Testis (tissue), 3 donors: ENCODE measurements around the gene DCLRE1A. TPM values are rescaled to one million over a fixed set of nuclear protein-coding genes. Genes with fewer than 3 reads are reported as not detected.

Experiments used
- DNase-seq: peaks from one replicate; pipeline ENCODE4 v3.0.0-alpha.2; 2019
- H3K27ac ChIP-seq, 2 donors: fragments of 200-600 bp; sonication (generic); one replicate each; pipeline ENCODE4 v1.5.1; 2019
- H3K27me3 ChIP-seq: fragments of 200-600 bp; sonication (generic); one replicate; pipeline ENCODE4 v1.5.1; 2019
- H3K36me3 ChIP-seq: fragments of 200-600 bp; sonication (generic); one replicate; pipeline ENCODE4 v1.5.1; 2017; ENCODE audit warnings: low read depth; ENCODE audit errors: missing control alignments
- H3K4me1 ChIP-seq: fragments of 200-600 bp; sonication (generic); one replicate; pipeline ENCODE4 v1.5.1; 2019
- H3K4me3 ChIP-seq, 2 donors: fragments of 200-600 bp; sonication (generic); one replicate each; pipeline ENCODE4 v1.5.1; 2017 to 2019
- H3K9me3 ChIP-seq: fragments of 200-600 bp; sonication (generic); one replicate; pipeline ENCODE4 v1.5.1; 2017
- CTCF ChIP-seq, 3 experiments: fragments of 450-650 bp in 2 of 3; fragments of 200-600 bp in 1 of 3; sonication (generic) in 1 of 3; IDR thresholded peaks; one replicate each; pipeline ENCODE4 v1.5.1; 2016 to 2019; ENCODE audit warnings: antibody characterized with exemption in 3 of 3, mild to moderate bottlenecking in 2 of 3, moderate library complexity in 1 of 3
- POLR2A ChIP-seq: fragments of 450-650 bp; IDR thresholded peaks from one replicate; pipeline ENCODE4 v1.6.1; 2017; ENCODE audit warnings: antibody characterized with exemption, mild to moderate bottlenecking, moderate library complexity
- WGBS, 2 donors: methylation state at CpG; one replicate each; pipeline ENCODE4 v1.1.5; 2018; 5-methylcytosine and 5-hydroxymethylcytosine counted together
- intact Hi-C: fragments of 100-400 bp; cut with DNase I; formaldehyde crosslinking; loops from one replicate; pipeline ENCODE4 v1.15.1; 2023; ENCODE audit warnings: low total_unique reads
- polyA plus RNA-seq: library from polyadenylated mRNA; stranded (reverse); fragments of 350-450 nt; fragmentation: Illumina TruSeq; extraction: RNeasy Lipid Tissue Mini Kit (QIAGEN cat#74804); gene quantifications from one replicate; pipeline ENCODE4 v1.2.3, GENCODE V29; 2014; ENCODE audit warnings: low read depth, low replicate concordance; ENCODE audit not compliant: insufficient read depth
- total RNA-seq, 2 donors: library from RNA; depleted of rRNA; stranded (reverse); fragments of >200 nt; gene quantifications; one replicate each; pipeline ENCODE4 v1.2.3, GENCODE V29; 2016

Gene DCLRE1A
- total and polyA plus RNA-seq, 3 donors from 2014 or later: 7.2 to 9.5 (median 8.9) TPM

- DNase-seq: no peak
- Histone ChIP-seq H3K27me3 (no peaks in the 10 kb centered on the region), H3K4me3 (no peak overlapping the region), H3K36me3 (no peaks in the 10 kb centered on the region), H3K9me3 (no peaks in the 10 kb centered on the region), H3K4me1 (no peaks in the 10 kb centered on the region), H3K27ac (no peak overlapping the region)
- TF ChIP-seq CTCF (IDR thresholded peaks at IDR 0.05) (no peak), POLR2A (no peak)
- intact Hi-C loops: no loop called here
- 74 to 89% methylated on average over 1 of the region's 1 CpG for WGBS, 2 donors
Observed at GRCh38 chr10:113894581-113894980, 40.7 kb upstream of the DCLRE1A start.

GRCh38 chr10:113893570-113893969 is 39.7 kb upstream of the DCLRE1A start:
- no peak for DNase-seq
- H3K4me1 ChIP-seq: no peaks in the 10 kb centered on the region
- intact Hi-C loops: no loop called here
- H3K4me3 ChIP-seq: no peak overlapping the region
- no peaks in the 10 kb centered on the region for H3K36me3 ChIP-seq
- H3K27me3 ChIP-seq: no peaks in the 10 kb centered on the region
- 71 to 84% methylated on average over 2 of the region's 2 CpGs for WGBS, 2 donors
- TF ChIP-seq CTCF (IDR thresholded peaks at IDR 0.05) (no peak), POLR2A (no peak)
- H3K9me3 ChIP-seq: no peaks in the 10 kb centered on the region
- H3K27ac ChIP-seq: no peak overlapping the region

- H3K9me3 ChIP-seq: no peaks in the 10 kb centered on the region
- H3K27me3 ChIP-seq: no peaks in the 10 kb centered on the region
- TF ChIP-seq CTCF (IDR thresholded peaks at IDR 0.05) (no peak), POLR2A (no peak)
- no peak overlapping the region for H3K27ac ChIP-seq
- no peak for DNase-seq
- intact Hi-C loops: no loop called here
- H3K4me3 ChIP-seq: no peak overlapping the region
- no peaks in the 10 kb centered on the region for H3K36me3 ChIP-seq
- H3K4me1 ChIP-seq: no peaks in the 10 kb centered on the region
- 72 to 87% methylated on average over 3 of the region's 3 CpGs for WGBS, 2 donors
Observed at GRCh38 chr10:113891476-113891875, 37.6 kb upstream of the DCLRE1A start.

- no peaks in the 10 kb centered on the region for H3K4me1 ChIP-seq
Observed at GRCh38 chr10:113890769-113891168, 36.9 kb upstream of the DCLRE1A start.

More at GRCh38 chr10:113890769-113891168, 36.9 kb upstream of the DCLRE1A start:
- H3K9me3 ChIP-seq: no peaks in the 10 kb centered on the region
- H3K4me3 ChIP-seq: no peak overlapping the region
- DNase-seq: no peak
- H3K36me3 ChIP-seq: no peaks in the 10 kb centered on the region
- WGBS, 2 donors: 85% methylated on average over 4 of the region's 4 CpGs
- no peak overlapping the region for H3K27ac ChIP-seq
- TF ChIP-seq CTCF (IDR thresholded peaks at IDR 0.05) (no peak), POLR2A (no peak)
- intact Hi-C loops: no loop called here
- no peaks in the 10 kb centered on the region for H3K27me3 ChIP-seq
